HCT116 (cell line): ENCODE results near the gene CATSPERE. TPM values are rescaled to one million over a fixed set of nuclear protein-coding genes. Genes with fewer than 3 reads are reported as not detected.

ENCODE experiments used
- ATAC-seq: fragments of 200-7000 bp; cut with Tn5 transposase; 2 replicates; pipeline ENCODE4 v1.9.1; 2020; ENCODE audit warnings: mild to moderate bottlenecking, moderate library complexity
- BruUV-seq: library from RNA; stranded (reverse); fragments of 400-500 nt; replicated peaks from 2 replicates; lab custom pipeline; 2021; lab: Mats Ljungman, UMichigan
- CTCF ChIA-PET: fragments of 300-600 bp; sonication (Branson Sonifier 250); formaldehyde crosslinking; loops from one replicate; lab custom pipeline; 2021; ENCODE audit warnings: antibody characterized with exemption; lab: Charles Lee
- POLR2A ChIA-PET: fragments of 300-600, 350-600 bp; sonication (Branson Sonifier 250); formaldehyde crosslinking; loops from one replicate; lab custom pipeline; 2021; ENCODE audit warnings: antibody characterized with exemption; lab: Charles Lee
- RAD21 ChIA-PET, 2 experiments: fragments of 300-600 bp; sonication (Branson Sonifier 250); formaldehyde crosslinking; loops; one replicate each; lab custom pipeline; 2023; ENCODE audit warnings: low total read pairs in 2 of 2; ENCODE audit not compliant: uncharacterized antibody in 2 of 2, unreplicated experiment in 2 of 2, low non-redundant PET in 1 of 2; lab: Charles Lee
- DNase-seq: peaks from one replicate; pipeline ENCODE4 v3.0.0-alpha.2; 2010; ENCODE audit warnings: low read depth, low spot score
- H2AFZ ChIP-seq: fragments of 200-600 bp; shearing (Covaris generic), sonication (generic); 2 replicates; pipeline ENCODE4 v1.6.1; 2017; ENCODE audit warnings: low read depth, mixed run types, mixed read lengths, antibody characterized with exemption, low read length; ENCODE audit not compliant: poor library complexity, severe bottlenecking
- H3K27ac ChIP-seq: 2 replicates; pipeline ENCODE4 v1.5.1; 2012; ENCODE audit warnings: low read depth, low read length
- H3K27me3 ChIP-seq: fragments of 200-600 bp; sonication (generic); 2 replicates; pipeline ENCODE4 v1.6.1; 2016; ENCODE audit warnings: mixed run types, low read length, mixed read lengths; ENCODE audit not compliant: insufficient read depth
- H3K36me3 ChIP-seq, 2 experiments: fragments of 200-500 bp in 1 of 2; fragments of 200-600 bp in 1 of 2; sonication (Bioruptor generic) in 1 of 2; sonication (generic) in 1 of 2; 2 replicates each; pipeline versions ENCODE4 v1.5.1 to v1.6.1; 2014 to 2016; ENCODE audit warnings: low read length in 2 of 2, inconsistent platforms in 1 of 2, mixed read lengths in 1 of 2, mixed run types in 1 of 2; ENCODE audit not compliant: insufficient read depth in 2 of 2, control insufficient read depth in 1 of 2
- H3K4me1 ChIP-seq, 2 experiments: fragments of 200-600 bp in 1 of 2; sonication (generic) in 1 of 2; 2 replicates each; pipeline versions ENCODE4 v1.5.1 to v1.6.1; 2012 to 2017; ENCODE audit warnings: low read length in 2 of 2, inconsistent platforms in 1 of 2, mild to moderate bottlenecking in 1 of 2, mixed read lengths in 1 of 2, mixed run types in 1 of 2, moderate library complexity in 1 of 2; ENCODE audit not compliant: insufficient read depth in 2 of 2, control insufficient read depth in 1 of 2
- H3K4me2 ChIP-seq: fragments of 200-600 bp; sonication (generic); 2 replicates; pipeline ENCODE4 v1.6.1; 2017; ENCODE audit warnings: mixed run types, low read length, mixed read lengths
- H3K4me3 ChIP-seq, 2 experiments: fragments of 200-600 bp in 1 of 2; sonication (generic) in 1 of 2; replicated peaks in 1 of 2; 2 replicates each; pipeline ENCODE4 v1.5.1; 2011 to 2016; ENCODE audit warnings: low read length in 2 of 2, control low read depth in 1 of 2, low read depth in 1 of 2, mild to moderate bottlenecking in 1 of 2, mixed read lengths in 1 of 2, mixed run types in 1 of 2
- H3K79me2 ChIP-seq: fragments of 200-600 bp; sonication (generic); 2 replicates; pipeline ENCODE4 v1.6.1; 2017; ENCODE audit warnings: mild to moderate bottlenecking, mixed run types, low read length, moderate library complexity, mixed read lengths; ENCODE audit not compliant: insufficient read depth
- H3K9ac ChIP-seq: fragments of 200-600 bp; sonication (generic); 2 replicates; pipeline ENCODE4 v1.6.1; 2016; ENCODE audit warnings: low read length, mixed read lengths
- H3K9me2 ChIP-seq: fragments of 200-600 bp; sonication (generic), shearing (Covaris generic); 2 replicates; pipeline ENCODE4 v1.6.1; 2017; ENCODE audit warnings: mixed run types, mild to moderate bottlenecking, moderate library complexity; ENCODE audit not compliant: insufficient read depth
- H3K9me3 ChIP-seq, 2 experiments: fragments of 200-500 bp in 1 of 2; fragments of 200-600 bp in 1 of 2; sonication (Bioruptor generic) in 1 of 2; sonication (generic) in 1 of 2; 2 replicates each; pipeline ENCODE4 v1.6.1; 2014 to 2017; ENCODE audit warnings: low read length in 2 of 2, mixed read lengths in 2 of 2, inconsistent platforms in 1 of 2, low read depth in 1 of 2, mild to moderate bottlenecking in 1 of 2, mixed run types in 1 of 2, moderate library complexity in 1 of 2; ENCODE audit not compliant: control insufficient read depth in 1 of 2, insufficient read depth in 1 of 2
- H4K20me1 ChIP-seq: fragments of 200-600 bp; sonication (generic), shearing (Covaris generic); 2 replicates; pipeline ENCODE4 v1.6.1; 2017; ENCODE audit warnings: mixed run types, mild to moderate bottlenecking, moderate library complexity; ENCODE audit not compliant: insufficient read depth
- ATF3 ChIP-seq: IDR thresholded peaks from 2 replicates; pipeline ENCODE4 v1.6.1; 2012
- CBX3 ChIP-seq: IDR thresholded peaks from 2 replicates; pipeline ENCODE4 v1.6.1; 2012; ENCODE audit warnings: low read depth
- CEBPB ChIP-seq: IDR thresholded peaks from 2 replicates; pipeline ENCODE4 v1.6.1; 2012; ENCODE audit warnings: low read depth
- EGR1 ChIP-seq: IDR thresholded peaks from 2 replicates; pipeline ENCODE4 v1.6.1; 2012; ENCODE audit warnings: low read depth
- EZH2 ChIP-seq: fragments of 200-600 bp; sonication (generic); IDR thresholded peaks from 2 replicates; pipeline ENCODE4 v1.6.1; 2017; ENCODE audit warnings: antibody characterized with exemption, mixed run types
- EZH2phosphoT487 ChIP-seq: fragments of 200-600 bp; IDR thresholded peaks from 2 replicates; pipeline ENCODE4 v1.6.1; 2018; ENCODE audit warnings: antibody characterized with exemption, borderline replicate concordance
- FOSL1 ChIP-seq: IDR thresholded peaks from 2 replicates; pipeline ENCODE4 v1.6.1; 2012; ENCODE audit warnings: low read depth
- JUND ChIP-seq: IDR thresholded peaks from 2 replicates; pipeline ENCODE4 v1.6.1; 2012
- POLR2A ChIP-seq: IDR thresholded peaks from 2 replicates; pipeline ENCODE4 v1.7.0; 2011; ENCODE audit warnings: borderline replicate concordance; ENCODE audit not compliant: insufficient read depth, insufficient read length; ENCODE audit errors: extremely low read depth
- POLR2AphosphoS5 ChIP-seq: IDR thresholded peaks from 2 replicates; pipeline ENCODE4 v1.6.1; 2011; ENCODE audit warnings: mild to moderate bottlenecking, low read depth, low read length, moderate library complexity
- RAD21 ChIP-seq: IDR thresholded peaks from 2 replicates; pipeline ENCODE4 v1.6.1; 2012; ENCODE audit warnings: low read depth, mild to moderate bottlenecking
- SIN3A ChIP-seq: IDR thresholded peaks from 2 replicates; pipeline ENCODE4 v1.6.1; 2012; ENCODE audit warnings: low read depth
- SP1 ChIP-seq: IDR thresholded peaks from 2 replicates; pipeline ENCODE4 v1.6.1; 2012; ENCODE audit warnings: low read depth
- SRF ChIP-seq: IDR thresholded peaks from 2 replicates; pipeline ENCODE4 v1.6.1; 2012; ENCODE audit warnings: low read depth
- TCF7L2 ChIP-seq: IDR thresholded peaks from 2 replicates; pipeline ENCODE4 v1.7.0; 2011; ENCODE audit warnings: borderline replicate concordance, inconsistent platforms; ENCODE audit not compliant: insufficient read depth, insufficient read length; ENCODE audit errors: extremely low read depth
- YY1 ChIP-seq: IDR thresholded peaks from 2 replicates; pipeline ENCODE4 v1.6.1; 2011; ENCODE audit warnings: low read length, low read depth, moderate library complexity, mild to moderate bottlenecking; ENCODE audit not compliant: insufficient replicate concordance; ENCODE audit errors: extremely low read depth
- ZNF274 ChIP-seq: fragments of 200-500 bp; sonication (Bioruptor generic); IDR thresholded peaks from 2 replicates; pipeline ENCODE4 v1.6.1; 2014; ENCODE audit warnings: mild to moderate bottlenecking, low read depth, low read length, inconsistent platforms
- intact Hi-C: fragments of 100-400 bp; cut with micrococcal nuclease; formaldehyde crosslinking; loops from 2 replicates; pipeline ENCODE4 v1.10.0; 2022
- total RNA-seq: library from RNA; stranded (reverse); gene quantifications from one replicate; pipeline ENCODE4 v1.2.1, GENCODE V29; 2021; ENCODE audit not compliant: unreplicated experiment
- TF ChIP-seq, protein P1 (sequence below): IDR thresholded peaks from 2 replicates; pipeline ENCODE4 v1.6.1; 2012
- TF ChIP-seq, protein P2 (sequence below): IDR thresholded peaks from 2 replicates; pipeline ENCODE4 v1.6.1; 2012; ENCODE audit warnings: low read depth
- TF ChIP-seq, protein P3 (sequence below), 3 experiments: fragments of 200-600 bp in 1 of 3; sonication (generic) in 1 of 3; IDR thresholded peaks in 2 of 3; conservative IDR thresholded peaks in 1 of 3; 2 replicates each; pipeline ENCODE4 v1.5.1; 2012 to 2017; ENCODE audit warnings: low read depth in 2 of 3, low read length in 2 of 3, antibody characterized with exemption in 1 of 3, borderline replicate concordance in 1 of 3, control low read depth in 1 of 3, mild to moderate bottlenecking in 1 of 3, mixed read lengths in 1 of 3, mixed run types in 1 of 3, moderate library complexity in 1 of 3; ENCODE audit not compliant: insufficient read depth in 1 of 3

The CATSPERE gene
- total RNA-seq, 1 experiment from 2014 or later = 0.34 TPM

DNA sequence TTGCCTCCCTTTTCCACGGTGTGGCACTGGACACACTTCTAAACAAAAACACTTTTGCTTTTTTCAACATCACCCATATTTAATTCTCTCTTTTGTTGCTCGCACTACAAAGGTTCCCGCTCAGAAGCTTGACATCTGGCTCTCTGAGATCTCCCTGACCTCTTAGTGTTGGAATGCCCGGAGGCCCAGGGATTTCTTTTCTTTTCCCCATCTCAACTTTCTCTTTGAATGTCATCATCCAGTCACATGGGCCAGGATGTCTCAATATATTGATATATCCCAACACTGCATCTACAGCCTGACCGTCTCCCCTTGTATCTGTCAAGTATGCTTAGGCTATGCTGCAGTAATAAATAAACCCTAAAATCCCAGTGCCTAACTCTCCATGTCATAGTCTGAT, 137.5 kb downstream of the CATSPERE start (continued):
- TF ChIP-seq, protein P1, sequence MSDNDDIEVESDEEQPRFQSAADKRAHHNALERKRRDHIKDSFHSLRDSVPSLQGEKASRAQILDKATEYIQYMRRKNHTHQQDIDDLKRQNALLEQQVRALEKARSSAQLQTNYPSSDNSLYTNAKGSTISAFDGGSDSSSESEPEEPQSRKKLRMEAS = no peak
- TF ChIP-seq, all 23 proteins: peak for 0

DNA sequence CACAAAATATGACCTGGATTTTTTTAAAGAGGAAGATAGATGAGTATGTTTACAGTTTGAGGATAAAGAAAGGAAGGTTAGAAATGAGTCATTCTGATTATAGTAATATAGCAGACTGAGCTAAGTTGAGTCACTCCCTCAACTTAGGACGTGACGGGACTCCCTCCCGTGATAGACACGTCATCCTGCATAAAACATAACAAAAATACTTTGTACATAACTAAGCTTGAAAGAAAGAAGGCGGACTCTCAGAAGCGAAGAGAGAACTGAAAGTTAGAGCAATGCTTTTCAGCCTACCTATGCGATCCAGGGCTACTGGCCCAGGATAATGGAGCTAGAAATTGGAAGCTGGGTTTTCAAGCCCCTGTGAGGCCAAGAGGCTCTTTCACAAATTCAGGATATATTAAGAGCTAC, 138.9 kb downstream of the CATSPERE start:
- H3K79me2 ChIP-seq = no peaks in the 10 kb centered on the region
- peak; percentile 74 for DNase-seq
- ChIA-PET POLR2A (interaction anchor here (1.3 kb wide), 1 partner anchor 201 kb away, joined by 3 read pairs; no protein-coding TSS in a partner anchor), RAD21 (interaction anchor here (0.7 to 1.5 kb wide), 3 partner anchors 196 to 1059 kb away, joined by 3 to 6 read pairs (median 3); no protein-coding TSS in a partner anchor), CTCF (interaction anchor here (1.3 to 1.7 kb wide), 3 partner anchors 19 to 443 kb away, joined by 3 to 12 read pairs (median 6); no protein-coding TSS in a partner anchor)
- H4K20me1 ChIP-seq = no peaks in the 10 kb centered on the region
- H3K27ac ChIP-seq = peak overlapping the region; percentile 42; the same call in 1 of the 2 replicates
- H2AFZ ChIP-seq = peak overlapping the region; percentile 89
- H3K27me3 ChIP-seq = no peaks in the 10 kb centered on the region
- H3K9me2 ChIP-seq = no peaks in the 10 kb centered on the region
- H3K4me2 ChIP-seq = peak overlapping the region; percentile 73
- peak; percentile 88 for ATAC-seq
- H3K36me3 ChIP-seq = no peaks in the 10 kb centered on the region
- BruUV-seq = no TSS peak
- intact Hi-C loops = no loop called here
- H3K4me3 ChIP-seq = peak overlapping the region; percentile 22 to 42
- peaks cover 7 to 22% of the 10 kb centered on the region in 2 experiments; a peak in 2 of 4 replicates for H3K4me1 ChIP-seq
- H3K9ac ChIP-seq = peak overlapping the region; percentile 28; the same call in 1 of the 2 replicates
- H3K9me3 ChIP-seq = no peaks in the 10 kb centered on the region
- TF ChIP-seq YY1 (no peak), ZNF274 (no peak), CBX3 (no peak; the same call in 1 of the 2 replicates), JUND (peak; percentile 93), TCF7L2 (no peak), SP1 (peak; percentile 81), RAD21 (no peak), EGR1 (no peak), FOSL1 (peak; percentile 96), POLR2AphosphoS5 (0 out of 2 replicates have a peak, but pooled peaks have one; percentile 45), EZH2phosphoT487 (no peak), CEBPB (peak; percentile 67), SRF (no peak), SIN3A (peak; percentile 55; the same call in 1 of the 2 replicates), EZH2 (no peak), ATF3 (0 out of 2 replicates have a peak, but pooled peaks have one; percentile 50), POLR2A (no peak)
- TF ChIP-seq, protein P2, sequence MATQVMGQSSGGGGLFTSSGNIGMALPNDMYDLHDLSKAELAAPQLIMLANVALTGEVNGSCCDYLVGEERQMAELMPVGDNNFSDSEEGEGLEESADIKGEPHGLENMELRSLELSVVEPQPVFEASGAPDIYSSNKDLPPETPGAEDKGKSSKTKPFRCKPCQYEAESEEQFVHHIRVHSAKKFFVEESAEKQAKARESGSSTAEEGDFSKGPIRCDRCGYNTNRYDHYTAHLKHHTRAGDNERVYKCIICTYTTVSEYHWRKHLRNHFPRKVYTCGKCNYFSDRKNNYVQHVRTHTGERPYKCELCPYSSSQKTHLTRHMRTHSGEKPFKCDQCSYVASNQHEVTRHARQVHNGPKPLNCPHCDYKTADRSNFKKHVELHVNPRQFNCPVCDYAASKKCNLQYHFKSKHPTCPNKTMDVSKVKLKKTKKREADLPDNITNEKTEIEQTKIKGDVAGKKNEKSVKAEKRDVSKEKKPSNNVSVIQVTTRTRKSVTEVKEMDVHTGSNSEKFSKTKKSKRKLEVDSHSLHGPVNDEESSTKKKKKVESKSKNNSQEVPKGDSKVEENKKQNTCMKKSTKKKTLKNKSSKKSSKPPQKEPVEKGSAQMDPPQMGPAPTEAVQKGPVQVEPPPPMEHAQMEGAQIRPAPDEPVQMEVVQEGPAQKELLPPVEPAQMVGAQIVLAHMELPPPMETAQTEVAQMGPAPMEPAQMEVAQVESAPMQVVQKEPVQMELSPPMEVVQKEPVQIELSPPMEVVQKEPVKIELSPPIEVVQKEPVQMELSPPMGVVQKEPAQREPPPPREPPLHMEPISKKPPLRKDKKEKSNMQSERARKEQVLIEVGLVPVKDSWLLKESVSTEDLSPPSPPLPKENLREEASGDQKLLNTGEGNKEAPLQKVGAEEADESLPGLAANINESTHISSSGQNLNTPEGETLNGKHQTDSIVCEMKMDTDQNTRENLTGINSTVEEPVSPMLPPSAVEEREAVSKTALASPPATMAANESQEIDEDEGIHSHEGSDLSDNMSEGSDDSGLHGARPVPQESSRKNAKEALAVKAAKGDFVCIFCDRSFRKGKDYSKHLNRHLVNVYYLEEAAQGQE = no peak
- TF ChIP-seq, protein P3, sequence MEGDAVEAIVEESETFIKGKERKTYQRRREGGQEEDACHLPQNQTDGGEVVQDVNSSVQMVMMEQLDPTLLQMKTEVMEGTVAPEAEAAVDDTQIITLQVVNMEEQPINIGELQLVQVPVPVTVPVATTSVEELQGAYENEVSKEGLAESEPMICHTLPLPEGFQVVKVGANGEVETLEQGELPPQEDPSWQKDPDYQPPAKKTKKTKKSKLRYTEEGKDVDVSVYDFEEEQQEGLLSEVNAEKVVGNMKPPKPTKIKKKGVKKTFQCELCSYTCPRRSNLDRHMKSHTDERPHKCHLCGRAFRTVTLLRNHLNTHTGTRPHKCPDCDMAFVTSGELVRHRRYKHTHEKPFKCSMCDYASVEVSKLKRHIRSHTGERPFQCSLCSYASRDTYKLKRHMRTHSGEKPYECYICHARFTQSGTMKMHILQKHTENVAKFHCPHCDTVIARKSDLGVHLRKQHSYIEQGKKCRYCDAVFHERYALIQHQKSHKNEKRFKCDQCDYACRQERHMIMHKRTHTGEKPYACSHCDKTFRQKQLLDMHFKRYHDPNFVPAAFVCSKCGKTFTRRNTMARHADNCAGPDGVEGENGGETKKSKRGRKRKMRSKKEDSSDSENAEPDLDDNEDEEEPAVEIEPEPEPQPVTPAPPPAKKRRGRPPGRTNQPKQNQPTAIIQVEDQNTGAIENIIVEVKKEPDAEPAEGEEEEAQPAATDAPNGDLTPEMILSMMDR (IDR thresholded peaks at IDR 0.05 in 2 of 3, conservative IDR thresholded peaks at IDR 0.05 in 1 of 3; ENCODE audit: borderline replicate concordance in 1 of 3, insufficient read depth in 1 of 3, low read depth in 2 of 3, low read length in 2 of 3) = no peak
- TF ChIP-seq, protein P1 = no peak; the same call in 1 of the 2 replicates
